ENCODE measurements around the gene UGT1A1.

Gene UGT1A1

GRCh38 chr2:233758141-233758540 is 1.9 kb upstream of the UGT1A1 start:
- no peak for DNase-seq (ENCODE audit: low read depth, low spot score)

- DNase-seq (ENCODE audit: low read depth, low spot score) = no peak
These were observed 1.2 kb upstream of the UGT1A1 start for GRCh38 chr2:233758849-233759248.

DNA sequence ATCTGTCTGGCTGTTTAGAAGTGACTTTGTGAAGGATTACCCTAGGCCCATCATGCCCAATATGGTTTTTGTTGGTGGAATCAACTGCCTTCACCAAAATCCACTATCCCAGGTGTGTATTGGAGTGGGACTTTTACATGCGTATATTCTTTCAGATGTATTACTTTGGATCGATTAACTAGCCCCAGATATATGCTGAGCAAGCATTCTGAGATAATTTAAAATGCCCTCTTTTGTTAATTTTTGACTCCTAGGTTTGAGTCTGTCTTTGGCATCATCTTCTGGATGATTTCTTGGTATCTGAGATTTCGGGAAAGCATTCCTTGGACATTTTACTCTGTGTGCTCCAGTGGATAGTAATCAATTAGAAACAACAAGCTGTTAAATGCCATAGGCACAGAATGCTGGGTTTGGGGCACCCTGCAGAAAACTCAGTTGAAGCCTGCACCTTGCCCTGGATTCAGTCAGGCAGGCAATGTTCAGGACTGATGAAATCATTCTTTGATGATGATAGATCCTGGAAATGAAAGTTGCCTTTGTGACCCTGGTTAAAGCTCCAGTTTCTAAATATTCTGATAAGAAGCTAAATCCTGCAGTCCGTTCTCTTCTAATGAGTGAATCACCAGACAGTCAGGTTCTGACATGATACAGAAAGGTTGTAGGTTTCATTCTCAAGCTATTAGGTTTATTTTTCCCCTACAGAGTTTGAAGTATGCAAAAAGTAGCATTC is 1.1 kb downstream of the UGT1A1 start:
- no peak for DNase-seq (ENCODE audit: low read depth, low spot score)

GRCh38 chr2:233764264-233764663 is 4.2 kb downstream of the UGT1A1 start:
- DNase-seq (ENCODE audit: low read depth, low spot score) = no peak

GRCh38 chr2:233764761-233765160 is 4.7 kb downstream of the UGT1A1 start:
- DNase-seq (ENCODE audit: low read depth, low spot score) = no peak

DNA sequence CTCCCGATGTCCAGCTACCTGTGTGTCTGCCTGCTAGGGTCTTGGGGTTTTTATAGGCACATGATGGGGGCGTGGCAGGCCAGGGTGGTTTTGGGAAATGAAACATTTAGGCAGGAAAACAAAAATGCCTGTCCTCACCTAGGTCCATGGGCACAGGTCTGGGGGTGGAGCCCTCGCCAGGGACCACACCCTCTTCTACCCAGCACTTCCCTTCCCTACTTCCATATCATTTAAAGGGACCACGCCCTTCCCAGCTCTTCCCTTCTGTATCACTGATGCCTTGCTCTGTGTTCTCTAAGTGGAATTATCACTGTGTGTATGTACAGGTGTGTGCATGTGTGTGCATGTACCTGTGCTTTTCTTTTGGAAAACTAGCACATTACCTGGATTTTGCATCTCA is 6.3 kb downstream of the UGT1A1 start:
- DNase-seq (ENCODE audit: low read depth, low spot score) = no peak

GRCh38 chr2:233768076-233768475 is 8.0 kb downstream of the UGT1A1 start:
- no peak for DNase-seq (ENCODE audit: low read depth, low spot score)

GRCh38 chr2:233769260-233769659 is 9.2 kb downstream of the UGT1A1 start:
- no peak for DNase-seq (ENCODE audit: low read depth, low spot score)

DNA sequence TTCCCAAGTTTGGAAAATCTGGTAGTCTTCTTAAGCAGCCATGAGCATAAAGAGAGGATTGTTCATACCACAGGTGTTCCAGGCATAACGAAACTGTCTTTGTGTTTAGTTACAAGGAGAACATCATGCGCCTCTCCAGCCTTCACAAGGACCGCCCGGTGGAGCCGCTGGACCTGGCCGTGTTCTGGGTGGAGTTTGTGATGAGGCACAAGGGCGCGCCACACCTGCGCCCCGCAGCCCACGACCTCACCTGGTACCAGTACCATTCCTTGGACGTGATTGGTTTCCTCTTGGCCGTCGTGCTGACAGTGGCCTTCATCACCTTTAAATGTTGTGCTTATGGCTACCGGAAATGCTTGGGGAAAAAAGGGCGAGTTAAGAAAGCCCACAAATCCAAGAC is 12.1 kb downstream of the UGT1A1 start:
- no peak for DNase-seq (ENCODE audit: low read depth, low spot score)

DNA sequence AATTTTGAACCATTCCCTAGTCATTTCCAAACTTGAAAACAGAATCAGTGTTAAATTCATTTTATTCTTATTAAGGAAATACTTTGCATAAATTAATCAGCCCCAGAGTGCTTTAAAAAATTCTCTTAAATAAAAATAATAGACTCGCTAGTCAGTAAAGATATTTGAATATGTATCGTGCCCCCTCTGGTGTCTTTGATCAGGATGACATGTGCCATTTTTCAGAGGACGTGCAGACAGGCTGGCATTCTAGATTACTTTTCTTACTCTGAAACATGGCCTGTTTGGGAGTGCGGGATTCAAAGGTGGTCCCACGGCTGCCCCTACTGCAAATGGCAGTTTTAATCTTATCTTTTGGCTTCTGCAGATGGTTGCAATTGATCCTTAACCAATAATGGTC is 12.5 kb downstream of the UGT1A1 start:
- DNase-seq (ENCODE audit: low read depth, low spot score) = no peak

DNA sequence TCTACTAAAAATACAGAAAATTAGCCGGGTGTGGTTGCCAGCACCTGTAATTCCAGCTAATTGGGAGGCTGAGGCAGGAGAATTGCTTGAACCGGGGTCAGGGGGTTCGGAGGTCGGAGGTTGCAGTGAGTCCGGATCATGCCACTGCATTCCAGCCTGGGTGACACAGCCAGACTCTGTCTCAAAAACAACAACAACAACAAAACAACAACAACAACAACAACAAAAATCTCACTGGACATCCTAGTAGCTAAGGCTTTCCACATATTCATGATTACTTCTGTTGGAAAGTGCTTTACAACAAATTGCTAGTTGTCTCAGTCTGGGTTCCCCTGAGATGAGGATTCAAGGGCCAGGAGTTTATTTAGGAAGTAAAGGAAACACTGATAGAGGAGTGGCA is 13.8 kb downstream of the UGT1A1 start:
- no peak for DNase-seq (ENCODE audit: low read depth, low spot score)

DNA sequence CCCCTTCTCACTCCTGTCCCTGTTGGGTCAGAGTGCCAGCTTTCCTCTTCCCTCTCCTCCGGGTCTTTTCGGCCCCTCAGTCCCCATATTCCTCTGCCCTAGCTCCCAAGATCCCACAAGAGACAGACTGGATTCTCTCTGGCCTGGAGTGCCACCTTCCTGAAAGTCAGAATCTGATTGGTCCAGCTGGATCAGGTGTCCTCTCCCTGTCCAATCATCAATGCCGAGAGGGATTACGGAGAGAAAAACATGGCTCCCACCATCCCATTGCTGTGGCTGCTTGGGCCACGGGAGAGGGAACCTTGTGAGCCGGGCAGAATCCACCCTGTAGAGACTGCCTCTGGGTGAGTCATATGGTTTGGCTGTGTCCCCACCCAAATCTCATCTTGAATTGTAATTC is 15.3 kb downstream of the UGT1A1 start:
- no peak for DNase-seq (ENCODE audit: low read depth, low spot score)

DNA sequence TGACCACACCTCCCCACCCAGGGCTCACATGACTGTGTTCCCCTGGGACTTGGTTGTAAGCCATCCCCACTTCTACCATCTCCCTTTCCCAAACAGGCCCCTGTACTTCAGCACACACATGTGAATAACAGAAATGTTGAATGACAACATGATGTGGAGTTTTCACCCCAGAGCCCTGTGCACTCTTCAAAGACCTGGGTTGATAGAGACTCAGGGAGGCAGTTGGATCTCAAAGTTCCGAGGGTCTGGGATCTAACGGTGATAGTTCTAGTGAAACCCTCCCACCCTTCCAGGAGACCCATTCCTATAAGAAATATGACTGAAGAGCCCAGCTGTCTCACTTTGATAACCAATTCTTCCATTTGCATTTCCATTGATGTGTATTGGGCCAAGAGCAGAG is 18.0 kb downstream of the UGT1A1 start, which contains the start of gene MROH2A:
Gene MROH2A, plus strand, starts transcription at position 301 of the 400 bp plus-strand sequence. CDS start 1,029 bp downstream, outside the sequence.
- no peak for DNase-seq (ENCODE audit: low read depth, low spot score)

DNA sequence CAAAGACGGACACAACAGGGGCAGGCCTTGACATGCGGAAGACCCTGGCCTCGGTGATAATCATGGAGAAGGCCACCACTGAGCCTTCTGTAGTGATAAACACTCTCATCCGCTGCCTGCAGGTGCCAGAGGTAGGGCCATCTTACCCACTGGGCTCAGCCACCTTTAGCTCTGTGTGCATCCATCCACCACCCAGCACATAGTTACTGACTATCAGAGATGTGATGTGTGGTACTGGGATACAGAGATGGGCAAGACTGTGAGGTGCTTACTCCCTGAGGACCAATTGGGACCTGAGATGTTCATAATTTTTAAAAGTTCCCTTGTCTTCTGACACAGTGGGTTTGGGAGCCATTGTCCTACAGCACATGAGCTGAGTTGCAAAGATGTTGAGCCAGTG is 19.7 kb downstream of the UGT1A1 start:
- DNase-seq (ENCODE audit: low read depth, low spot score) = no peak

DNA sequence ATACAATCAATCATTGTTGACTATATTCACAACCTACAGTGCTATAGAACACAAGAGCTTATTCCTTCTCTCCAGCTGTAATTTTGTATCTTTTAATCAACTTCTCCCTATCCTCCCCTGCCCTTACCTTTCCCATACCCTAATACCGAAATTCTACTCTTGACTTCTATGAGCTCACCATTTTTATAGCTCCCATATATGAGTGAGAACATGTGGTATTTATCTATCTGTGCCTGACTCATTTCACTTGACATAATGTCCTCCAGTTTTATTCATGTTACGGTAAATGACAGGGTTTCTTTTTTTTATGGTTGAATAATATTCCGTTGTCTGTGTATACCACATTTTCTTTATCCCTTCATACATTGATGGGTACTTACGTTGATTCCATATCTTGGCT is 20.7 kb downstream of the UGT1A1 start:
- no peak for DNase-seq (ENCODE audit: low read depth, low spot score)

GRCh38 chr2:233789554-233789953 is 29.5 kb downstream of the UGT1A1 start:
- DNase-seq (ENCODE audit: low read depth, low spot score) = no peak

- DNase-seq (ENCODE audit: low read depth, low spot score) = no peak
These were observed 31.2 kb downstream of the UGT1A1 start for GRCh38 chr2:233791151-233791882.

- DNase-seq (ENCODE audit: low read depth, low spot score) = no peak
These were observed 31.8 kb downstream of the UGT1A1 start for GRCh38 chr2:233791883-233792329.

DNA sequence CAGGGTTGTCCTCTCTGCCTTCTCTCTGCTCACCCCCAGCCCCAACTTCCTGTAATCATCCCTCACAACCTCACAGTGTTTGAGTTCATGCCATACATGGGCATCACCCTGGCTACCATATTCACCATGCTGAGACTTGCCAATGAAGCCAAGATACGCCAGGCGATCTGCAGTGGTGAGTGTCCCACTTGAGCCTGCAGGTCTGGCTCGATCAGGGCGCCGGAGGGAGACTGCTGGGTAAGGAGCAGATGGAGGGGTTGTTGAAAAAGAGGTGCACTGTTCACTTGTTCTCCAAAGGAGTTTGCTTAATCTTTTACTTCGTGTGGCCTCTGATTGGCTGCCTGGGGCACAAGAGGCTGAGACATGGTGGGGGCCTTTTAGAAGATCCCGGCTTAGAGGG is 32.6 kb downstream of the UGT1A1 start:
- no peak for DNase-seq (ENCODE audit: low read depth, low spot score)

GRCh38 chr2:233793465-233794127 is 33.5 kb downstream of the UGT1A1 start:
- no peak for DNase-seq (ENCODE audit: low read depth, low spot score)

DNA sequence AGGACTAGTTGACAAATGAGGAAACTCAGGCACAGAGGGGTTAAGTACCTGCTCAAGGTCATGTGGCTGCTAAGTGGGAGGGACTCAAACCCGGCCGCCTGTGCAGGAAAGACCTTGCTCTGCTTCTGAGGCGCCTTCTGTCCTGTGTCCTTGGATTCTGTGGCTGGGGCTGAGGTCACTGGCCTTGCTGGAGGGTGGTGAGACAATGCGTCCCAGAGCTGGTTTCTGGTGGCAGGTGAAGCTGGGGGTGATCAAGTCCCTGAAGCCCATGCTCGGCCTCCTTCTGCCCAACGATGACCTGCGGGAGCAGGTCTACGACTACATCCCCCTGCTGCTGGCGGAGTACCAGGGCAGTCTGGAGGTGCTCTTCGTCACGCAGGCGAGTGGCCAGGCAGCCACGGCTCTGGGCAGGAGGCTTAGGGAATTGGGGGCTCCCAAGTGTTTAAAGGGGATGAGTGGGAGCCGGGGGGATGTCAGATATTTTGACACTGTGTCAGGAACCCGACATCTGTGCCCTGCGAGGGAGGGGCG is 34.1 kb downstream of the UGT1A1 start:
- no peak for DNase-seq (ENCODE audit: low read depth, low spot score)

DNA sequence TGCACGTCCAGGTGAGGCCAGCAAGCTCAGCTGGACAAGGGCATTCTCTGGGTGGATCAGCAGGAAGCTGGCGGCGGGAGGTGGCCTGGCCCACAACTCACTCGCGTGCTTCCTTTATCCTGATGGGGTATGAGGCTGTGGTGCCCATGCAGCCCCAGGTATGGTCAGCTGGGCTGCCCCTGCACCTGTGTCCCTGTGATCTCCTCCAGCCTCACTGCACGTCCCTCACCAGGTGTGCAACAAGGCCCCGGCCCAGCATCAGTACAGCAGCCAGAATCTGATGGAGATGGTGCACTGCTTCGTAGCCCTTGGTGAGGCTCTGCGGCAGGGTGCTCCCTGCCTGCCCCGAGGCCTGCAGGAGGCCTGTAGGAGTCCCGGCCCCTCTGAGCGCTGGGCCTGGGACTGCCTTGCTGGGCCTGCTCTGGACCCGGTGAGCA is 35.7 kb downstream of the UGT1A1 start:
- DNase-seq (ENCODE audit: low read depth, low spot score) = no peak

All from brain pericyte (primary cell).